GM12891 (cell line): ENCODE data around the gene SLC30A7.

Source experiments
- PAX5 ChIP-seq: IDR thresholded peaks from 2 replicates; pipeline ENCODE4 v1.6.1; 2011; ENCODE audit warnings: low read length, moderate library complexity, mild to moderate bottlenecking; ENCODE audit not compliant: insufficient read depth, severe bottlenecking
- POLR2A ChIP-seq: IDR thresholded peaks from 2 replicates; pipeline ENCODE4 v1.6.1; 2011; ENCODE audit warnings: low read depth, low read length, control low read depth
- POLR2AphosphoS5 ChIP-seq: IDR thresholded peaks from 2 replicates; pipeline ENCODE4 v1.6.1; 2011; ENCODE audit warnings: low read depth, low read length, control low read depth
- TAF1 ChIP-seq: IDR thresholded peaks from 2 replicates; pipeline ENCODE4 v1.6.1; 2011; ENCODE audit warnings: low read depth, low read length, control low read depth

DNA sequence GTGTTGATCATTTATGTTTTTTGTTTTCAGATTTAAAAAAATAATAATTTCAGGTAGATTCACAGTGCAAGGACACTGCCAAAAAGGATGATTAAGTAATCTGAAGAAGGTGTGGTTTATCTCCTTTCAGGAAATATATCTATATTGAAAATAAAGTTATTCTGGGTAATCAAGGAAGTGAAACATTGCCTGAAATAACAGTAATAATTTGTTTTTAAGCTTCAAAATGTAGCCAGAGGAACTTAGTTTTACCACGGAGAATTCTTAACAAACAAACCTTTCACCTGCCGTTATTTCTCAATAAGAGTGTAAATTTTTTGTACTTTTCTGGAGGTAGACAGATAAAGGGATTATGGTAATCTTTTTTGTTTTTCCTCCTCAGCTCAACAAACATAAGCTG, 132.6 kb downstream of the SLC30A7 start:
- TF ChIP-seq TAF1 (no peak), PAX5 (no peak), POLR2A (no peak), POLR2AphosphoS5 (no peak)
